SIG-M5 treated with dmso at 0.1 percent for 504 hours (cell line): ENCODE results near the gene ALDH7A1.
"Not testable (repeated sequence)": the region's sequence is repeated elsewhere in the genome, so short reads cannot be mapped to it uniquely, and the experiment has no call there.

Experiments
- DNase-seq: peaks from one replicate; lab custom pipeline; 2025; ENCODE audit not compliant: unreplicated experiment; lab: John Stamatoyannopoulos, UW

The ALDH7A1 gene

DNA sequence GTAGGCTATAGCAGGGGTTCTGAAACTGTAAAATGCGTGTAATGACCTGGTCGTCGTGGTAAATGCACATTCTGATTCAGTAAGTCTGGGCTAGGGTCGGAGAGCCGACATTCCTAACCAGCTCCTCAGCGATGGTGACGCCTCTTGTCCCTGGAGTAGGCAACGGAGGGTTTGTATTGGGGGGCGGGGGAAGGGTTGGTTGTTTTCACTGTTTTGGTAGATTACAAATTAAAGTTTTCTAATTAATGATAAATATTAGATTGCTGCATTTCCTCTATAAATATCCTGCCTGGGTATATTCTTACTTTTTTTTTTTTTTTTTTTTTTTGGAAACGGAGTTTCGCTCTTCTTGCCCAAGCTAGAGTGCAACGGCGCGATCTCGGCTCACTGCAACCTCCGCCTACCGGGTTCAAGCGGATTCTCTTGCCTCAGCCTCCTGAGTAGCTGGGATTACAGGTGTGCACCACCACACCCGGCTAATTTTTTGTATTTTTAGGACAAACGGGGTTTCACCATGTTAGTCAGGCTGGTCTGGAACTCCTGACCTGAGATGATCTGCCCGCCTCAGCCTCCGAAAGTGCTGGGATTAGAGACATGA is 566 bp upstream of the ALDH7A1 start:
- no peak for DNase-seq

DNA sequence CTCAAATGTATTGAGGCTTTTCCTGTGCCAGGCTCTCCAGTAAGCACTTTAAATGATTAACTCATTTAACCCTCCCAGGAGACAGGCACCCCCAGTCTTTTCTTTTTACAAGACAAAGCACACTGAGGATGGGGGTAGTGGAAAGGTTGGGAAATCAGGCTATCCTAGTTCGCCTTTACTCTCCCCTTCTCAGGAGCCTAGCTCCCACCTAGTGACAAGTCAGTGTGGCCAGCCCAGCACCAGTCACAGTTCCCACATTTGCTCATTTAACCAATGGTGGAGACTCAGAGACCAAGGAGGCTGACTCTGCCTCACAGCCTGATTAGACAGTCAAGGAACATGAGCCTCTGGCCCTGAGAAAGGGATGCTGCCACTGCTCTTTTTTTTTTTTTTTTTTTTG is 3.5 kb downstream of the ALDH7A1 start:
- DNase-seq: no peak

DNA sequence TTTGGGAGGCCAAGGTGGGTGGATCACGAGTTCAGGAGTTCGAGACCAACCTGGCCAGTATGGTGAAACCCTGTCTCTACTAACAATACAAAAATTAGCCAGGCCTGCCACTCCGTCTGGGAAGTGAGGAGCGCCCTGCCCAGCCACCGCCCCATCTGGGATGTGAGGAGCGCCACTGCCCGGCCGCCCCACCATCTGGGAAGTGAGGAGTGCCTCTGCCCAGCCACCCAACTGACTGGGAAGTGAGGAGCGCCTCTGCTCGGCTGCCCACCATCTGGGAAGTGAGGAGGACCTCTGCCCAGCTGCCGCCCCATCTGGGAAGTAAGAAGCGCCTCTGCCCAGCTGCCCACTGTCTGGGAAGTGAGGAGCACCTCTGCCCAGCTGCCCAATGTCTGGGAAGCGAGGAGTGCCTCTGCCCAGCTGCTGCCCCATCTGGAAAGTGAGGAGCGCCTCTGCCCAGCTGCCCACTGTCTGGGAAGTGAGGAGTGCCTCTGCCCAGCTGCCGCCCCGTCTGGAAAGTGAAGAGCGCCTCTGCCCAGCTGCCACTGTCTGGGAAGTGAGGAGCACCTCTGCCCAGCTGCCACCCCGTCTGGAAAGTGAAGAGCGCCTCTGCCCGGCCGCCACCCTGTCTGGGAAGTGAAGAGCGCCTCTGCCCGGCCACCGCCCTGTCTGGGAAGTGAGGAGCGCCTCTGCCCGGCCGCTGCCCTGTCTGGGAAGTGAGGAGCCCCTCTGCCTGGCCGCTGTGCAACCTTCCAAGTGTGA is 5.3 kb downstream of the ALDH7A1 start:
- no peak for DNase-seq

DNA sequence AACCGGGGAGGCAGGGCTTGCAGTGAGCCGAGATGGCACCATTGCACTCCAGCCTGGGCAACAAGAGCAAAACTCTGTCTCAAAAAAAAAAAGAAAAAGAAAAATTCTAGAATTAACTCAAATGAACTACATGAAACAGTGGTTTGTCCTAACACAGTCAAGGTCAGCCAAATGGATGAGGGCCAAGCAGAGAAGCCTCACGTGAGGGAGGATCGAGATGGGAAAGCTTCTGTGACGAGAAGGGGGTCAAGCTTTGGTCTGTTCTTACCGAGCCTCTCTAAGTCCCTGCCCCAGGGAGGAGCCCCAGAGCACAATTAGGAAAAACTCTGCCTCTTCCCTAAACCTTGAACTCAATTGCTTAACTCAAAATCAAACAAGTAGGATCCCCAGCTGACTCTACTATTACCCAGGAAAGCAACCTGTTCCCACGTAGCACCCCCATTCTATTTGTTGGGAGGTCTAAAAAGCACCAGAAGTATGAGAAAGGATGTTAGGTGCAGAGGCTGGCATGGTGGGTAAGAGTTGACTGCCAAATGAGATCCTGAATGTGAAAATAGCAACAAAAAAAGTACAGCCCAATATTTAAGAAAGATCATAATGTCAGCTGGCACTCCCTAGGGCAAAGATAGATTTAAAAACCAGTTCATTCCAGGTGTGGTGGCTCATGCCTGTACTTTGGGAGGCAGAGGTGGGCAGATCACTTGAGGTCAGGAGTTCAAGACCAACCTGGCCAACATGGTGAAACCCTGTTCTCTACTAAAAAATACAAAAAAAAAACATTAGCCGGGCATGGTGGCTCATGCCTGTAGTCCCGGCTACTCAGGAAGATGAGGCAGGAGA is 7.2 kb downstream of the ALDH7A1 start:
- DNase-seq: no peak

DNA sequence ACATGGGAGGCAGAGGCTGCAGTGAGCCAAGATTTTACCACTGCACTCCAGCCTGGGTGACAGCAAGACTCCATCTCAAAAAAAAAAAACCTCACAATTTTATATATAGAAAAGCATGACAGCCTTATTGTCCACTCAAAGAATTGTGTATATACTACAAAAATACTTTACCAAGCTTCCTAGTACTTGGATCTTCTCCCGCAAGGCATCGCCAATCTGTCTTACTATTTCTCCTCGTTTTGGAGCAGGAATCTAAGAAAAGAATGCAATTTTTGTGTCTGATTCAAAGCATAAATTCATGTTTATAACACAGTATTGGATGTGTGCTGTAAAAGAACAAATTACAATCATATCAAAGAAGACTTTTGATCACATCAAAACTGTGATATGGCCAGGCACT is 11.3 kb downstream of the ALDH7A1 start:
- no peak for DNase-seq

DNA sequence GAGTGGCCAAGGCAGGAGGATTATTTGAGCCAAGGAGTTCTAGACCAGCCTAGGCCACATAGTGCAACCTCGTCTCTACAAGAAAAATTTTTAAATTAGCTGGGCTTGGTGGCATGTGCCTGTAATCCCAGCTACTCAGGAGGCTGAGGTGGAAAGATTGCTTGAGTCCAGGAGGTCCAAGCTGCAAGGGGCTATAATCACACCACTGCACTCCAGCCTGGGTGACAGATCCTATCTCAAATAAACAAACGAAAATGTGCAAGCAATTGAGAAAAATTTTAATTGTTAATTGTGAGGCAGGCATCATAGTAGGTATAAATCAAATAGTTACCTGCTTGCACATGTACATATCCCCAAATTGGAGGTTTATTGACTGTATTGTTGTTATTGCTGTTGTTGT is 15.3 kb downstream of the ALDH7A1 start:
- no peak for DNase-seq

DNA sequence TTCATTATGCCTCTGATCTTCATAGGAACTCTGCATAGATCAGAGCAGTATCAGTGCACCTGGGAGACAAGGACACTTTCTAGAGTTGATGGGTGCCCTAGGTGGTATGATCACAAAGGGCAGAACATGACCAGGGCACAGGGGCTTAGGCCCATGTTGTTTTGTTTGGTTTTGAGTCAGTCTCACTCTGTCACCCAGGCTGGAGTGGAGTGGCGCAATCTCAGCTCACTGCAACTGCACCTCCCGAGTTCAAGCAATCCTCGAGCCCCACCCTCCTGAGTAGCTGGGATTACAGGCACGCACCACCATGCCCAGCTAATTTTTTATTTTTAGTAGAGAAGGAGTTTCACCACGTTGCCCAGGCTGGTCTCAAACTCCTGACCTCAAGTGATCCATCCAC is 17.6 kb downstream of the ALDH7A1 start:
- no peak for DNase-seq

DNA sequence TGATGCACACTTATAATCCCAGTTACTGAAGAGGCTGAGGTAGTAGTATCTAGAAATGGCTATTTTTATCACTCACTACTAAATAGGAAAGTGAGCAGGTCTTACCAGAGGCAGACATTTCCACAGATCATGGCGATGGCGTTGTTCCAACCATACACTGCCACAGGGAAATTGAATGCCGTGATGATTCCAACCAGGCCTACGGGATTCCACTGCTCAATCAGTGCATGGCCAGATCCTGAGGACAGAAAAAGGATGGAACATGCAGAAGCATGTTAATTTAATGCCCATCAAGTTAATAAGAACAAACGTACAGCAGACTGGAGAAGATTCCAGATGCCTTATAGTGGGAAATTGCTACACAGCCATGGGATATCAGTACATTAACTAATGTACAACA is 18.0 kb downstream of the ALDH7A1 start:
- no peak for DNase-seq

DNA sequence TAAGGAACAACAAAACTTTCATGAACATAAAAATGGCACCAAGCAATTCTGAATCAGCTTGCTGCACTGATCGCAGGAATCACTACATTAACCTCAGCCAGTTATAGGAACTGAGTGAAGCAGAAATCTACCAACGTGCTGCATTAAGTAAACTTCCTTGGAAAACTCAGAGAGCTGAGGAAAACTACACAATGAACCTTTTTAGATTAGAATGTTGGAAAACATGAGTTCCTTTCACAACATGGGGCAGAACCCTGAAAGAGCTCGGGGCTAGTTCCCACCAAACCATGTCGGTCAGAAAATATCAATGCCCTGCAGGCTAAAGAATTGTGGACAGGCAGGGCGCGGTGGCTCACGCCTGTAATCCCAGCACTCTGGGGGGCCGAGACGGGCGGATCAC is 19.4 kb downstream of the ALDH7A1 start:
- DNase-seq: no peak

DNA sequence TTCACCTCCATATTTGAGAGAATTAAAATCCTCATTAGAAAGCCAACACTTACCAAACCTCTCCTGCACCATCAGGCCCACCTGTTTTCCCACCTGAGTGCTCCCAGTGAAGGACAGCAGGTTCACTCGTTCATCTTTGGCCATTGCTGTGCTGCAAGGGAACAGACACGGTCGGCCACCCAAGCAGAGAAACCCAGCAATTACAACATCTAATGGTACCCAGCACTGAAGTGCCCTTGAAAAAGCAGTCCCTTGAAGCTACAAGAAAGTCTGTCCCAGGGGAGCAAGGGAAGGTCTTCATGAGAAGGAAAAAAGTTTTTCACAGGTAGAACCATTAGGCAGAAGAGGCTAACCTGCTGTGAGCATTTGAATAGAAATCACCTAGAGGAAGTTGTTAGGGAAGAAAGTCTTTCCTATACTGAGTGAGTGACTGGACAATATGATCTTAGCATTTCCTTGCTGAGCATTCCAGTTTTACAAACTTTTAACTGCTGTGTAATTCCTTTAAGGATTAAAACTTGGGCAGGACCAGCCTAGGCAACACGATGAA is 26.7 kb downstream of the ALDH7A1 start:
- DNase-seq: no peak

DNA sequence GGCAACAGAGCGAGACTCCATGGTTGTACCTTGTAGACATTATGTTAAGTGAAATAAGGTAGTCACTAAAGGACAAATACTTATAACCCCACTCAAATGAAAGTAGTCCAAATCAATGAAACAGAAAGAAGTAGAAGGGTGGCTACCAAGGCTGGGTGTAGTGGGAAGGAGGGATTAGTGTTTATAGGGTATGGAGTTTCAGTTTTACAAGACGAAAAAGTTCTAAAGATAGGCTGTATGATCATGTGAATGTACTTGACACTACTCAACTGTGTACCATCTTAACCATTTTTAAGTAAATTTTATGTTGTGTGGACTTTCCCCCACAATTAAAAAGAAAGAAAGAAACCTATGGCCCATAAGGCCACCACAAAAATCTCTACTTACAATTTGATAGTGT is 32.2 kb downstream of the ALDH7A1 start:
- DNase-seq: no peak

DNA sequence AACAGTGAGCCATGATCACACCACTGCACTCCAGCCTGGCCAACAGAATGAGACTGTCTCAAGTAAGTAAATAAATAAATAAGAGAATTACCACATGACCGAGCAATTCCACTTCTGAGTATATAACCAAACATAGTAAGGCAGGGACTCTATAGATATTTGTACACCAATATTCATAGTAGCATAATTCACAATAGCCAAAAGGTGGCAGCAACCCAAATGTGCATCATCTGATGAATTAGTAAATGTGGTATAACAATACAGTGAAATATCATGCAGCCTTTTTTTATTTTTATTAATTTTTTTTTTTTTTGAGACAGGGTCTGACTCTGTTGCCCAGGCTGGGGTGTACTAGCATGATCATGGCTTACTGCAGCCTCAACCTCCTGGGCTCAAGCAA is 33.1 kb downstream of the ALDH7A1 start:
- no peak for DNase-seq

DNA sequence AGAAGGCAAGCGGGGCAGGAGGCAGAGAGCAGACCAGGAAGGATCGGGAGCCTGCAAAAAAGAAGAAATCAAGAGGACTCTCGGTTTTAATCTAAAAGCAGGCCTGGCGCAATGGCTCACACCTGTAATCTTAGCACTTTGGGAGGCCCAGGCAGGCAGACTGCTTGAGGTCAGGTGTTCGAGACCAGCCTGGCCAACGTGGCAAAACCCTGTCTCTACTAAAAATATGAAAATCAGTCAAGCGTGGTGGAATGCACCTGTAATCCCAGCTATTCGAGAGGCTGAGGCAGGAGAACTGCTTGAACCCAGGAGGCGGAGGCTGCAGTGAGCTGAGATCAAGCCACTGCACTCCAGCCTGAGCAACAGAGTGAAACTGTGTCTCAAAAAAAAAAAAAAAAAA is 39.9 kb downstream of the ALDH7A1 start:
- not testable (repeated sequence) for DNase-seq

DNA sequence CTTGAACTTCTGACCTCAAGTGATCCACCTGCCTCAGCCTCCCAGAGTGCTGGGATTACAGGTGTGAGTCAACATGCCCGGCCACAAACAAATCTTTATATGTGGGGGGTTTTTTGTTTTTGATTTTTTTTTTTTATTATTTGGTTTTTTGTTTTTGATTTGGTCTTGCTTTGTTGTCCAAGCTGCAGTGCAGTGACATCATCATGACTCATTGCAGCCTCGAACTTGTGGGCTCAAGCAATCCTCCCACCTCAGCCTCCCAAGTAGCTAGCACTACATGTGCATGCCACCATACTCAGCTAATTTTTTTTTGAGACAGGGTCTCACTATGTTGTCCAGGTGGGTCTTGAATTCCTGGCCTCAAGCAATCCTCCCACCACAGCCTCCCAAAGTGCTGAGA is 42.4 kb downstream of the ALDH7A1 start:
- DNase-seq: no peak

DNA sequence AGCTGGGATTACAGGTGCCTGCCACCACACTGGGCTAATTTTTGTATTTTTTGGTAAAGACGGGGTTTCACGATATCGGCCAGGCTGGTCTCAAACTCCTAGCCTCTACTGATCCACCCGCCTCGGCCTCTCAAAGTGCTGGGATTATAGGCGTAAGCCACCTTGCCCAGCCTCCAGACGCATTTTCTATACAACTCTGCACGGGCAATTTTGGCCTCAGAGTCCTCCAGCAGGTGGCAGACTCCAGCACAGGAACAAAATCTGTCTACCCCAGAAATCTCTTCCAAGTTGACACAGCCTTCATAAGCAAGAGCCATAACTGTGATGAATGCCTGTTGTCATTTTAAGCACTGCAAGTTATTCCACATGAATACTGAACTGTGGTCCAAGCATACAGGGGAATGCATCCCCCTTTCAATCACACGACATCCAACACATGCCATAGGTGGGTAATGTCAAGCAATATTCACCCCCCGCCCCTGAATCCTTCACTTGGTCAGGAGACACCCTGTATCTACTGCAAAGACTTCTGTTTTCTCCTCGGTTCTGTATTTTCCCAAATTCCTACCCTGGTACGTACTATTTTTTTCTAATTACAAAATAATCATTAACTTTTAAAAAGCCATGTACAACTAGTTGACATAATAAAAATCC is 50.8 kb downstream of the ALDH7A1 start:
- DNase-seq: peak; percentile 57

DNA sequence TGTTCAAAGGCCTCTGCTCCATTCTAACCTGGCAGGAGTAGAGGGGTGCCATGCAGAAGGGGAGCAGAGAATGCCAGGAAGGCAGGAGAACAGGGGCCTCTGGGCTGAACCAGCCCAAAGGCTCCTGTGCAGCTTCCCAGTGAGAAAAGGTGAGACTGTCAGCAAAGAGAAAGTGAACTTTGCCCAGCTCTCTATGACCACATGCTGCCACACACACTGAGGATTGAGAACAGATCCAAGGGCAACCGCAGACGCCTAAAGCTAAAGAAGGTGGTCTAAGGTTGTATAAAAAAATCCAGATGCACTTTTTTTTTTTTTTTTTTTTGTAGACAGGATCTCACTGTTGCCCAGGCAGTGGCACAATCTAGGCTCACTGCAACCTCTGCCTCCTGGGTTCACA is 51.4 kb downstream of the ALDH7A1 start:
- no peak for DNase-seq

DNA sequence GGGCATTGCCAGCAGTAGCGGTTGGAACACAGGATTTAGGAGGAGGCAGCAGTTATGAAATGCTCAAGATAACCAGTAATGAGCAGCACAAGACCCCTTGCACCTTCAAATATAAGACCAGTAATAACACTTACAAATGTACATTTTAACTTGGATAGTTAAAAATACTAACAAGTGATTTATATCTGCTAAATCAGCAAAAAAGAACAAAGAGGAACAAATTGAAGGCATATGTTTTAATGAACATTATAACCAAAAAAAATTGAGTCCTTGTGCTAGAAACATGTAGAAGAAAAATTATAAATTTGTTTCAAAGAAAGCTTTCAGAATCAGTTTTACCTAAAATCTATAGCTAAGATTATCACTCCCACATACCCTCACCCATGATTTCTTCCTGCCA is 52.0 kb downstream of the ALDH7A1 start:
- no peak for DNase-seq

DNA sequence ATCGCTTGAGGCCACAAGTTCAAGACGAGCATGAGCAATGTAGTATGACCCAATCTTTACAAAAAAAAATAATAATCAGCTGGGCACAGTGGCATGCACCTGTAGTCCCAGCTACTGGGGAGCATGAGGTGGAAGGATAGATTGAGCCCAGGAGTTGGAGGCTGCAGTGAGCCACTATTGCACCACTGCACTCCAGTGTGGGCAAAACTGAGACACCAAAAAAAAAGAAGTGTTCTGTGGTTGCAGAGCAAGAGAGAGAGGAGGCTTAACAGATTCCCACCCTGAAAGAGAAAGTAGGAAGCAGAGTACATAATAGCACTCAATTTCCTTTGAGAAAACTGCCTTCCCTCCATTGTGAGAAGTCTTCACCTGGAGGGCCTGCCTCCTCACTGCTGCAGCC is 52.6 kb downstream of the ALDH7A1 start:
- DNase-seq: peak; percentile 19

DNA sequence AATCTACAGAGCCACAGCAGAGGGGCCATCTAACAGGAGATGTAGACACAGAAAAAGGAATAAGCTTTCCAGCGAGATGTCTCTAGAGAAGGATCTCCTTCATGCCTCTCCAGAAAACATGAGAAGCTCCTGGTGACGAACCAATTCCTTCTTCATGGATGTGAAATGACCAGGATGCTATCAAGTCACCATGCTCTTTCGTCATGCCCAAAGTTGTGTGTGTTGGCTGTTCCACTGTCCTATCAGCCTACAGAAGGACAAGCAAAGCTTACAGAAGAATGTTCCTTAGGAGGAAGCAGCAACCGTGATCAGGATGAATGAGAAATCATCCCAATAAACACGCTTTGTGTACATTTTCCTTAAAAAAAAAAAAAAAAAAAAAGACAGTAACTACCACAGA is 54.4 kb downstream of the ALDH7A1 start:
- DNase-seq: no peak

DNA sequence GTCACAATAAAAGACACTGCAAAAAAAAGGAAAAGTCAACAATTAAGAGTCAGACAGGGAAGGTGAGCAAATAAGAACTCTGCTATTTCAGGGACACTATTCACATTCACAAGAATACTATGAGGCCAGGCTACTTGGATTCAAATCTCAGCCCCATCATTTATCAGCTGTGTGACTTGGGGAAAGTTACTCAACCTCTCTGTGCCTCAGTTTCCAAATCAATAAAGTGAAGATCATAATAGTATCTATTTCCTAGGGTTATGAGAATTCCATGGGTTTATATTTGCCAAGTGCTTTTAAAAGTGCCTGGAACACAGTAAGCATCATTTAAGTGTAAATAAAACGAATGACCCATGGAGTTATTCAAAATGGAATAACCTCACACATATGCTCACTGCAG is 56.4 kb downstream of the ALDH7A1 start:
- no peak for DNase-seq

DNA sequence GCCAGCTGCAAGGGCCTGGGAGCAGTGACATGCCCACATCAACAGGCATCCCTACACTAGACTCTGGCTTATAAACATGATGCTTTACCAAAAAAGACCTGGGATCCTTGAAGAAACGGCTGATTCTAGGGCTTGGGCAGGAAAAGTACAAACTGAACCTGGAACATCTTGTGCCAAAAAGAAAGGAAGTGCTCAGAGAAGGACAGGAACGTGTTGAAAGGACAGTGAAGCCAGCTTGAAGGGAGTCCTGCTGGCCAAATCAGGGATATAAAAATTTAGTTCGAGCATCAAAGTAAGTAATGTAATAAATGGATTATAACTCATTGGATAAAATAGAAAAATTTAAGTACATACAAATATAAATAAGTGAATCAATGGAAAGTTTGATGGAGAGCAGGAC is 58.1 kb downstream of the ALDH7A1 start:
- no peak for DNase-seq
